ENCODE data around the gene CNIH2. TPM values are rescaled to one million over a fixed set of nuclear protein-coding genes. Genes with fewer than 3 reads are reported as not detected.

The CNIH2 gene
- total RNA-seq, result not detected

DNA sequence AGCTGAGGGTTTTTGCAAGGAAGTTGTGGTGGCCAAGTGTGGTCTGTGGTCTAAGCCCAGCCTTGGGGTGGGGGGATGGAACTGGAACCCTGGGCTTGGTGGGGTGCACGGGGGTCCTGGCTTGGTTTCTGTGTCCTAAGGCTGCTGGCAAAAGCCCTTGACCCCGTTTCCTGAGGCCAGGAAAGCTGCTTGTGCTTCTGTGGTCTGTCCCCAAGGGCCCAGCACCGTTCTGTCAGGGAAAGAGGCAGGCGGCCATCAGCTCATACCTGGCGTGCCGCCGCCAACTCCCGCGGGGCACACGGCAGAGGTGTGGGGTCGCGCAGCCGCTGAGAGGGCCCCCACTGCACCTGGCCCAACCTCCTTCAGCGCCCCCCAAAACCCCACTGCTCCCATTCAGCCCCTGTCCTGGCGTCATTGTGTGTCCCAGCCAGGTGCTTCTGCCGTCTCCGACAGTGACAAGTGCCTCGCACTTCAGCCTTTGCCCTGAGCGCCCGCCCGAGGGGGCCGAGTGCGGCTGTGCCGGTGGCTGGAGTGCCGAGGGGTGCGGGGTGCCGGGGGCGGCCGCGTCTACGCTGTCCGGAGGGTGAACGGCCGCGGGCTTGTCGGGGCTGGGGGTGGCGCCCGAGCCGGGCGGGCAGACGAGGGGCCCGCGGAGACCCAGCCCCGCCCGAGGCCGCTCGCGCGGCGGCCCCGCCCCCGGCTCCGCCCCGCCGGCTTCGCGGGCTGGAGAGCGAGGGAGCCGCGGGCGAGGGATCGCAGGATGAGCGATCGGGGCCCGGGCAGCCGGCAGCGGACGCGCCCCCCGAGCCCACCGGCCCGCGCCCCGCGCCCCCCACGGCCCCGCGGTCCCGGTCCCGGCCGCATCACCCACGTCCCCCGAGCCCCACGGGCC, at the start of gene CNIH2:
TSS of gene CNIH2 (plus strand) at position 705 of the 892 bp plus-strand sequence. CDS start 282 bp downstream, outside the sequence.
- Histone ChIP-seq H3K36me3 (peaks cover 33 to 37% of the 10 kb centered on the region in 2 donors), H3K4me1 (peaks cover 4 to 13% of the 10 kb centered on the region in 2 donors), H3K9me3 (no peaks in the 10 kb centered on the region), H3K27ac (no peak within 1 kb of the TSS), H3K27me3 (no peaks in the 10 kb centered on the region), H3K4me3 (replicated peaks in 1 of 3) (peak within 1 kb of the TSS in 1 of 3 donors; percentile 11)
- intact Hi-C loops (cut with DNase I), result no loop called here
- TF ChIP-seq POLR2A (IDR thresholded peaks at IDR 0.05) (peak in 1 of 2 donors; percentile 18), CTCF (IDR thresholded peaks at IDR 0.05) (no peak)
- peak; percentile 44 to 51 for DNase-seq
- 11 to 13% methylated on average over 11 to 13 of the region's 84 CpGs for WGBS, 2 donors

DNA sequence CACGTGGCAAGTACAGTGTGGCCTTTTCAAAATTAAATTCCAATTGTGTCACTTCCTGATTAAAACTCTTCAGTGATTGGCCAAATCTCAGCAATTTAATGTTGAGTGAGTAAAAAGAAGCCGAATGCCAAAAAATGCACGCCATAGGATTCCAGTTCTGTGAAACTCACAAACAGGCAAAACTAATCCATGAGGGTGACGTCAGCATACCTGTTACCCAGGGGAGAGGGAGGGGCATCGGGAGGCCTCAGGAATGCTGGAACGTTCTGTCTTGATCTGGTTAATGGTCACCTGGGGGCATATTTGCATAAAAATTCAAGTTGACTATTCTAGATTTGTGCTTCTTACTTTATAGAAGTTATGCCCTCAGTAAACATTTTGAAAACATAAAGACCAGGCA, 49.5 kb upstream of the CNIH2 start:
- Histone ChIP-seq H3K4me1 (no peaks in the 10 kb centered on the region), H3K4me3 (replicated peaks in 1 of 3) (no peak overlapping the region), H3K27me3 (no peaks in the 10 kb centered on the region), H3K9me3 (no peaks in the 10 kb centered on the region), H3K27ac (no peak overlapping the region), H3K36me3 (peaks cover 30 to 44% of the 10 kb centered on the region in 2 donors)
- intact Hi-C loops (cut with DNase I), result no loop called here
- no peak for DNase-seq
- WGBS, 2 donors, result 89 to 91% methylated on average over 6 of the region's 6 CpGs
- TF ChIP-seq CTCF (IDR thresholded peaks at IDR 0.05) (no peak), POLR2A (IDR thresholded peaks at IDR 0.05) (no peak)

DNA sequence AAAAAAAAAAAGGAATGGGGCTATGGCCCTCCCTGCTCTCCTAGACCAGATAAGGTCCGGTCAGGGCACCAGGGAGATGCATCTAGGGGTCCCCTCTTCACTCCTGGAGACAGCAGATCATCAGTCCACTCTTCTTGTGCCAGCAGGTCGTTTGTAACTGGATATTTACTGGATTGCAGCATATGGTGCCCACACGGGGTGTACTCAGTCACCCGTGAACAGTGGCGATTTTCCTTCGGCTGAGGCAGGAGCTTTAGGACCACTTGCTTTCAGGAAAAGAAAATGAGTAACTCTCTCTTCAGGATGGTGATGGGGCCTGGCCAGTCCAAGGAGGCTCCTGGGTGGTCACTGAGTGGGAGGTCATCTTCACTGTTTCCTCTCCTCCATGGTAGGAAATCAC, 47.8 kb upstream of the CNIH2 start:
- TF ChIP-seq POLR2A (IDR thresholded peaks at IDR 0.05), result no peak
- TF ChIP-seq CTCF (IDR thresholded peaks at IDR 0.05), result no peak
- Histone ChIP-seq H3K27me3 (no peaks in the 10 kb centered on the region), H3K4me3 (replicated peaks in 1 of 3) (no peak overlapping the region), H3K27ac (no peak overlapping the region), H3K9me3 (no peaks in the 10 kb centered on the region), H3K36me3 (peaks cover 43 to 56% of the 10 kb centered on the region in 2 donors), H3K4me1 (no peaks in the 10 kb centered on the region)
- DNase-seq, result no peak
- 84 to 86% methylated on average over 6 of the region's 6 CpGs for WGBS, 2 donors
- intact Hi-C loops (cut with DNase I), result no loop called here

- DNase-seq, result no peak
- Histone ChIP-seq H3K27me3 (no peaks in the 10 kb centered on the region), H3K4me1 (peaks cover 0 to 4% of the 10 kb centered on the region in 2 donors), H3K9me3 (no peaks in the 10 kb centered on the region), H3K36me3 (peaks cover 51 to 62% of the 10 kb centered on the region in 2 donors), H3K27ac (no peak overlapping the region), H3K4me3 (replicated peaks in 1 of 3) (no peak overlapping the region)
- TF ChIP-seq POLR2A (IDR thresholded peaks at IDR 0.05) (no peak), CTCF (IDR thresholded peaks at IDR 0.05) (no peak)
- WGBS, 2 donors, result 94 to 97% methylated on average over 11 to 14 of the region's 14 CpGs
- intact Hi-C loops (cut with DNase I), result no loop called here
Observed at GRCh38 chr11:66230978-66231377, 47.0 kb upstream of the CNIH2 start.

- Histone ChIP-seq H3K4me3 (replicated peaks in 1 of 3) (no peak overlapping the region), H3K27me3 (no peaks in the 10 kb centered on the region), H3K36me3 (peaks cover 52 to 62% of the 10 kb centered on the region in 2 donors), H3K4me1 (peaks cover 0 to 6% of the 10 kb centered on the region in 2 donors), H3K9me3 (no peaks in the 10 kb centered on the region), H3K27ac (no peak overlapping the region)
- no peak for DNase-seq
- TF ChIP-seq CTCF (IDR thresholded peaks at IDR 0.05), result no peak
- TF ChIP-seq POLR2A (IDR thresholded peaks at IDR 0.05), result no peak
- intact Hi-C loops (cut with DNase I), result no loop called here
- 91 to 93% methylated on average over 7 of the region's 7 CpGs for WGBS, 2 donors
Observed at GRCh38 chr11:66231561-66231960, 46.4 kb upstream of the CNIH2 start.

All from thyroid gland (tissue), 4 donors.